MG63 (cell line): Measurements from ENCODE around the gene NACC2. TPM values are rescaled to one million over a fixed set of nuclear protein-coding genes. Genes with fewer than 3 reads are reported as not detected.

ENCODE experiments used
- DNase-seq: peaks from one replicate; pipeline ENCODE4 v3.0.0-alpha.2; 2020
- H3K27me3 ChIP-seq: fragments of 250-450 bp; sonication (Bioruptor Pico); 2 replicates; pipeline ENCODE4 v1.5.1; 2020; ENCODE audit warnings: mild to moderate bottlenecking, moderate library complexity
- H3K36me3 ChIP-seq: fragments of 250-450 bp; sonication (Bioruptor Pico); 2 replicates; pipeline ENCODE4 v1.5.1; 2020; ENCODE audit warnings: mild to moderate bottlenecking, moderate library complexity
- H3K4me3 ChIP-seq: fragments of 250-450 bp; sonication (Bioruptor Pico); 2 replicates; pipeline ENCODE4 v1.5.1; 2020; ENCODE audit warnings: mild to moderate bottlenecking, moderate library complexity
- H3K9me3 ChIP-seq: fragments of 250-450 bp; sonication (Bioruptor Pico); 2 replicates; pipeline ENCODE4 v1.5.1; 2020; ENCODE audit warnings: mild to moderate bottlenecking, moderate library complexity
- total RNA-seq: library from RNA; depleted of rRNA; stranded (reverse); fragments of >200 nt; shearing (Covaris generic); gene quantifications from 2 replicates; pipeline ENCODE4 v1.2.3, GENCODE V29; 2014; ENCODE audit warnings: low replicate concordance

NACC2 gene
- total RNA-seq, 1 experiment from 2014 or later: 22.4 TPM

- no peak for DNase-seq
- H3K27me3 ChIP-seq: no peaks in the 10 kb centered on the region
- no peaks in the 10 kb centered on the region for H3K36me3 ChIP-seq
- no peaks in the 10 kb centered on the region for H3K9me3 ChIP-seq
- H3K4me3 ChIP-seq: no peak overlapping the region
Observed at GRCh38 chr9:135984072-135984710, 110.9 kb downstream of the NACC2 start.

- Histone ChIP-seq H3K36me3 (no peaks in the 10 kb centered on the region), H3K4me3 (no peak overlapping the region), H3K9me3 (no peaks in the 10 kb centered on the region), H3K27me3 (no peaks in the 10 kb centered on the region)
- DNase-seq: no peak
Observed at GRCh38 chr9:135983208-135984071, 111.6 kb downstream of the NACC2 start.

GRCh38 chr9:135982499-135983207 is 112.4 kb downstream of the NACC2 start:
- no peak overlapping the region for H3K4me3 ChIP-seq
- no peaks in the 10 kb centered on the region for H3K9me3 ChIP-seq
- no peaks in the 10 kb centered on the region for H3K27me3 ChIP-seq
- no peak for DNase-seq
- H3K36me3 ChIP-seq: no peaks in the 10 kb centered on the region

- no peaks in the 10 kb centered on the region for H3K36me3 ChIP-seq
- H3K27me3 ChIP-seq: no peaks in the 10 kb centered on the region
- H3K4me3 ChIP-seq: no peak overlapping the region
- no peak for DNase-seq
- H3K9me3 ChIP-seq: no peaks in the 10 kb centered on the region
Observed at GRCh38 chr9:135980926-135981630, 114.0 kb downstream of the NACC2 start.

GRCh38 chr9:135979547-135980166 is 115.4 kb downstream of the NACC2 start:
- Histone ChIP-seq H3K36me3 (no peaks in the 10 kb centered on the region), H3K27me3 (no peaks in the 10 kb centered on the region), H3K4me3 (no peak overlapping the region), H3K9me3 (no peaks in the 10 kb centered on the region)
- DNase-seq: no peak

- Histone ChIP-seq H3K36me3 (no peaks in the 10 kb centered on the region), H3K9me3 (no peaks in the 10 kb centered on the region), H3K4me3 (no peak overlapping the region), H3K27me3 (no peaks in the 10 kb centered on the region)
- no peak for DNase-seq
Observed at GRCh38 chr9:135978642-135979546, 116.2 kb downstream of the NACC2 start.

GRCh38 chr9:135976944-135977343 is 118.1 kb downstream of the NACC2 start:
- Histone ChIP-seq H3K36me3 (no peaks in the 10 kb centered on the region), H3K27me3 (no peaks in the 10 kb centered on the region), H3K9me3 (no peaks in the 10 kb centered on the region), H3K4me3 (no peak overlapping the region)
- DNase-seq: no peak

GRCh38 chr9:135976531-135976930 is 118.6 kb downstream of the NACC2 start:
- H3K9me3 ChIP-seq: no peaks in the 10 kb centered on the region
- no peak overlapping the region for H3K4me3 ChIP-seq
- no peaks in the 10 kb centered on the region for H3K36me3 ChIP-seq
- no peak for DNase-seq
- no peaks in the 10 kb centered on the region for H3K27me3 ChIP-seq

GRCh38 chr9:135975834-135976233 is 119.3 kb downstream of the NACC2 start:
- H3K36me3 ChIP-seq: no peaks in the 10 kb centered on the region
- no peaks in the 10 kb centered on the region for H3K9me3 ChIP-seq
- H3K4me3 ChIP-seq: no peak overlapping the region
- DNase-seq: no peak
- H3K27me3 ChIP-seq: no peaks in the 10 kb centered on the region

- no peaks in the 10 kb centered on the region for H3K36me3 ChIP-seq
- H3K4me3 ChIP-seq: no peak overlapping the region
- H3K27me3 ChIP-seq: no peaks in the 10 kb centered on the region
- DNase-seq: no peak
- H3K9me3 ChIP-seq: no peaks in the 10 kb centered on the region
Observed at GRCh38 chr9:135974220-135974573, 120.9 kb downstream of the NACC2 start.

- no peak overlapping the region for H3K4me3 ChIP-seq
- no peaks in the 10 kb centered on the region for H3K9me3 ChIP-seq
- no peak for DNase-seq
Observed at GRCh38 chr9:135973277-135974219, 121.5 kb downstream of the NACC2 start.

GRCh38 chr9:135971892-135972291 is 123.2 kb downstream of the NACC2 start:
- no peak overlapping the region for H3K4me3 ChIP-seq
- DNase-seq: no peak
- H3K9me3 ChIP-seq: no peaks in the 10 kb centered on the region
- no peaks in the 10 kb centered on the region for H3K36me3 ChIP-seq
- no peaks in the 10 kb centered on the region for H3K27me3 ChIP-seq

More at GRCh38 chr9:135973277-135974219, 121.5 kb downstream of the NACC2 start:
- no peaks in the 10 kb centered on the region for H3K27me3 ChIP-seq
- H3K36me3 ChIP-seq: no peaks in the 10 kb centered on the region

- Histone ChIP-seq H3K9me3 (no peaks in the 10 kb centered on the region), H3K27me3 (no peaks in the 10 kb centered on the region), H3K36me3 (no peaks in the 10 kb centered on the region), H3K4me3 (no peak overlapping the region)
- no peak for DNase-seq
Observed at GRCh38 chr9:135971111-135971766, 123.8 kb downstream of the NACC2 start.

GRCh38 chr9:135970128-135970815 is 124.8 kb downstream of the NACC2 start:
- H3K4me3 ChIP-seq: no peak overlapping the region
- H3K27me3 ChIP-seq: no peaks in the 10 kb centered on the region
- DNase-seq: no peak
- no peaks in the 10 kb centered on the region for H3K9me3 ChIP-seq
- H3K36me3 ChIP-seq: no peaks in the 10 kb centered on the region
